HFF-Myc (cell line): Measurements from ENCODE around the gene TIGD1.
A peak's percentile ranks its signal among the peaks of the same experiment; 100 is the strongest.

ENCODE experiments used
- DNase-seq: peaks from one replicate; pipeline ENCODE4 v3.0.0-alpha.2; 2011; ENCODE audit warnings: low read depth; ENCODE audit errors: extremely low read depth
- H3K4me3 ChIP-seq: replicated peaks from 2 replicates; pipeline ENCODE4 v1.5.1; 2011; ENCODE audit warnings: low read depth, mild to moderate bottlenecking, control low read depth, low read length
- TF ChIP-seq, protein P1 (sequence below): IDR thresholded peaks from 2 replicates; pipeline ENCODE4 v1.5.1; 2012; ENCODE audit warnings: mild to moderate bottlenecking, low read depth, low read length, control low read depth; ENCODE audit errors: missing control alignments

The TIGD1 gene

GRCh38 chr2:232577841-232578240, 27.5 kb upstream of the TIGD1 start:
- no peak overlapping the region for H3K4me3 ChIP-seq
- TF ChIP-seq, protein P1, sequence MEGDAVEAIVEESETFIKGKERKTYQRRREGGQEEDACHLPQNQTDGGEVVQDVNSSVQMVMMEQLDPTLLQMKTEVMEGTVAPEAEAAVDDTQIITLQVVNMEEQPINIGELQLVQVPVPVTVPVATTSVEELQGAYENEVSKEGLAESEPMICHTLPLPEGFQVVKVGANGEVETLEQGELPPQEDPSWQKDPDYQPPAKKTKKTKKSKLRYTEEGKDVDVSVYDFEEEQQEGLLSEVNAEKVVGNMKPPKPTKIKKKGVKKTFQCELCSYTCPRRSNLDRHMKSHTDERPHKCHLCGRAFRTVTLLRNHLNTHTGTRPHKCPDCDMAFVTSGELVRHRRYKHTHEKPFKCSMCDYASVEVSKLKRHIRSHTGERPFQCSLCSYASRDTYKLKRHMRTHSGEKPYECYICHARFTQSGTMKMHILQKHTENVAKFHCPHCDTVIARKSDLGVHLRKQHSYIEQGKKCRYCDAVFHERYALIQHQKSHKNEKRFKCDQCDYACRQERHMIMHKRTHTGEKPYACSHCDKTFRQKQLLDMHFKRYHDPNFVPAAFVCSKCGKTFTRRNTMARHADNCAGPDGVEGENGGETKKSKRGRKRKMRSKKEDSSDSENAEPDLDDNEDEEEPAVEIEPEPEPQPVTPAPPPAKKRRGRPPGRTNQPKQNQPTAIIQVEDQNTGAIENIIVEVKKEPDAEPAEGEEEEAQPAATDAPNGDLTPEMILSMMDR: no peak
- no peak for DNase-seq

GRCh38 chr2:232576995-232577394, 26.6 kb upstream of the TIGD1 start:
- TF ChIP-seq, protein P1: no peak
- H3K4me3 ChIP-seq: no peak overlapping the region
- DNase-seq: peak; percentile 1

- TF ChIP-seq, protein P1: no peak
- no peak for DNase-seq
- no peak overlapping the region for H3K4me3 ChIP-seq
Measured at GRCh38 chr2:232575404-232575746, 25.0 kb upstream of the TIGD1 start.

GRCh38 chr2:232574674-232575403, 24.5 kb upstream of the TIGD1 start:
- peak; percentile 11 for DNase-seq
- TF ChIP-seq, protein P1: no peak
- H3K4me3 ChIP-seq: no peak overlapping the region

GRCh38 chr2:232573771-232574435, 23.5 kb upstream of the TIGD1 start:
- no peak for DNase-seq
- TF ChIP-seq, protein P1: no peak
- H3K4me3 ChIP-seq: no peak overlapping the region

- TF ChIP-seq, protein P1: no peak
- H3K4me3 ChIP-seq: no peak overlapping the region
- no peak for DNase-seq
Measured at GRCh38 chr2:232573042-232573441, 22.7 kb upstream of the TIGD1 start.
